Sigmoid colon (tissue), 3 donors: ENCODE measurements around the gene SCGN.

Experiments used
- CTCF ChIP-seq, 4 experiments: fragments of 450-650 bp in 3 of 4; fragments of 200-600 bp in 1 of 4; IDR thresholded peaks; one replicate each; pipeline ENCODE4 v1.5.1; 2016 to 2019; ENCODE audit warnings: antibody characterized with exemption in 4 of 4, mild to moderate bottlenecking in 3 of 4, moderate library complexity in 2 of 4
- POLR2A ChIP-seq, 2 donors: fragments of 450-650 bp; IDR thresholded peaks; one replicate each; pipeline ENCODE4 v1.6.1; 2016; ENCODE audit warnings: antibody characterized with exemption in 2 of 2, mild to moderate bottlenecking in 2 of 2, moderate library complexity in 2 of 2

- TF ChIP-seq POLR2A (IDR thresholded peaks at IDR 0.05) (no peak), CTCF (IDR thresholded peaks at IDR 0.05) (no peak)
Measured at GRCh38 chr6:25750906-25751305, 98.9 kb downstream of the SCGN start.
